Panc1 (cell line): Measurements from ENCODE around the gene NUPR1.

Experiments used
- CTCF ChIP-seq: fragments of 450-650 bp; IDR thresholded peaks from 2 replicates; pipeline ENCODE4 v1.5.1; 2017; ENCODE audit warnings: mild to moderate bottlenecking
- POLR2AphosphoS5 ChIP-seq: IDR thresholded peaks from 2 replicates; pipeline ENCODE4 v1.6.1; 2012; ENCODE audit warnings: mild to moderate bottlenecking, low read depth, low read length, moderate library complexity
- REST ChIP-seq, 2 experiments: IDR thresholded peaks; 2 replicates each; pipeline ENCODE4 v1.6.1; 2011 to 2012; ENCODE audit warnings: low read depth in 2 of 2, control low read depth in 1 of 2, low read length in 1 of 2, mild to moderate bottlenecking in 1 of 2, moderate library complexity in 1 of 2; ENCODE audit not compliant: insufficient read depth in 1 of 2
- SIN3A ChIP-seq: IDR thresholded peaks from 2 replicates; pipeline ENCODE4 v1.6.1; 2012; ENCODE audit warnings: low read depth, mild to moderate bottlenecking, low read length, moderate library complexity, borderline replicate concordance; ENCODE audit not compliant: insufficient read depth
- TCF7L2 ChIP-seq: IDR thresholded peaks from 2 replicates; pipeline ENCODE4 v1.6.1; 2011; ENCODE audit warnings: mild to moderate bottlenecking, low read depth, low read length, inconsistent platforms

GRCh38 chr16:28497861-28498599 is 40.7 kb downstream of the NUPR1 start:
- TF ChIP-seq CTCF (no peak), REST (IDR thresholded peaks at IDR 0.05; ENCODE audit: insufficient read depth in 1 of 2, low read depth in 2 of 2, low read length in 1 of 2) (no peak), POLR2AphosphoS5 (no peak), TCF7L2 (no peak), SIN3A (no peak)
